ENCODE data around the gene ERICH3. TPM values are rescaled to one million over a fixed set of nuclear protein-coding genes. Genes with fewer than 3 reads are reported as not detected.

The ERICH3 gene
- total RNA-seq, 1 donor from 2014 or later: 2.8 TPM

GRCh38 chr1:74578101-74578500 lies 95.5 kb downstream of the ERICH3 start:
- no peaks in the 10 kb centered on the region for H3K36me3 Mint-ChIP-seq (ENCODE audit: low read depth, unreplicated experiment)

GRCh38 chr1:74571891-74572290 lies 101.7 kb downstream of the ERICH3 start:
- TF ChIP-seq CTCF (IDR thresholded peaks at IDR 0.05; ENCODE audit: unreplicated experiment): no peak
- no peak for DNase-seq (ENCODE audit: low spot score)
- Mint-ChIP-seq H3K36me3 (ENCODE audit: low read depth, unreplicated experiment) (no peaks in the 10 kb centered on the region), H3K4me3 (ENCODE audit: unreplicated experiment) (no peak overlapping the region), H3K4me1 (ENCODE audit: unreplicated experiment) (no peaks in the 10 kb centered on the region), H3K27me3 (ENCODE audit: unreplicated experiment) (no peaks in the 10 kb centered on the region), H3K9me3 (ENCODE audit: unreplicated experiment) (no peaks in the 10 kb centered on the region), H3K27ac (ENCODE audit: unreplicated experiment) (no peak overlapping the region)

More at GRCh38 chr1:74578101-74578500, 95.5 kb downstream of the ERICH3 start:
- Mint-ChIP-seq H3K27me3 (ENCODE audit: unreplicated experiment) (no peaks in the 10 kb centered on the region), H3K9me3 (ENCODE audit: unreplicated experiment) (no peaks in the 10 kb centered on the region), H3K4me3 (ENCODE audit: unreplicated experiment) (no peak overlapping the region), H3K27ac (ENCODE audit: unreplicated experiment) (no peak overlapping the region), H3K4me1 (ENCODE audit: unreplicated experiment) (no peaks in the 10 kb centered on the region)
- no peak for DNase-seq (ENCODE audit: low spot score)
- TF ChIP-seq CTCF (IDR thresholded peaks at IDR 0.05; ENCODE audit: unreplicated experiment): no peak

- no peaks in the 10 kb centered on the region for H3K9me3 Mint-ChIP-seq (ENCODE audit: unreplicated experiment)
- no peak overlapping the region for H3K4me3 Mint-ChIP-seq (ENCODE audit: unreplicated experiment)
- DNase-seq (ENCODE audit: low spot score): no peak
- no peaks in the 10 kb centered on the region for H3K4me1 Mint-ChIP-seq (ENCODE audit: unreplicated experiment)
- no peak for TF ChIP-seq CTCF (IDR thresholded peaks at IDR 0.05; ENCODE audit: unreplicated experiment)
- H3K27me3 Mint-ChIP-seq (ENCODE audit: unreplicated experiment): no peaks in the 10 kb centered on the region
- no peak overlapping the region for H3K27ac Mint-ChIP-seq (ENCODE audit: unreplicated experiment)
- H3K36me3 Mint-ChIP-seq (ENCODE audit: low read depth, unreplicated experiment): no peaks in the 10 kb centered on the region
These were observed 102.1 kb downstream of the ERICH3 start for GRCh38 chr1:74571493-74571800.

GRCh38 chr1:74570797-74571492 lies 102.6 kb downstream of the ERICH3 start:
- H3K4me1 Mint-ChIP-seq (ENCODE audit: unreplicated experiment): no peaks in the 10 kb centered on the region
- H3K9me3 Mint-ChIP-seq (ENCODE audit: unreplicated experiment): no peaks in the 10 kb centered on the region
- H3K36me3 Mint-ChIP-seq (ENCODE audit: low read depth, unreplicated experiment): no peaks in the 10 kb centered on the region
- H3K27me3 Mint-ChIP-seq (ENCODE audit: unreplicated experiment): no peaks in the 10 kb centered on the region
- no peak for DNase-seq (ENCODE audit: low spot score)
- H3K4me3 Mint-ChIP-seq (ENCODE audit: unreplicated experiment): no peak overlapping the region
- H3K27ac Mint-ChIP-seq (ENCODE audit: unreplicated experiment): no peak overlapping the region
- TF ChIP-seq CTCF (IDR thresholded peaks at IDR 0.05; ENCODE audit: unreplicated experiment): no peak

- peaks cover 6% of the 10 kb centered on the region for H3K4me1 Mint-ChIP-seq (ENCODE audit: unreplicated experiment)
- no peaks in the 10 kb centered on the region for H3K27me3 Mint-ChIP-seq (ENCODE audit: unreplicated experiment)
- H3K9me3 Mint-ChIP-seq (ENCODE audit: unreplicated experiment): no peaks in the 10 kb centered on the region
- no peaks in the 10 kb centered on the region for H3K36me3 Mint-ChIP-seq (ENCODE audit: low read depth, unreplicated experiment)
- no peak for TF ChIP-seq CTCF (IDR thresholded peaks at IDR 0.05; ENCODE audit: unreplicated experiment)
- H3K27ac Mint-ChIP-seq (ENCODE audit: unreplicated experiment): no peak overlapping the region
- no peak overlapping the region for H3K4me3 Mint-ChIP-seq (ENCODE audit: unreplicated experiment)
- no peak for DNase-seq (ENCODE audit: low spot score)
These were observed 123.7 kb downstream of the ERICH3 start for GRCh38 chr1:74549932-74550331.
